Glutamatergic neuron (in vitro differentiated cells): ENCODE data around the gene TEX29. TPM values are rescaled to one million over a fixed set of nuclear protein-coding genes. Genes with fewer than 3 reads are reported as not detected.

Experiments
- DNase-seq: peaks from one replicate; pipeline ENCODE4 v3.0.0; 2022
- H3K27ac Mint-ChIP-seq: one replicate; pipeline ENCODE4 v1.8.0; 2020; ENCODE audit warnings: mild to moderate bottlenecking, mixed read lengths, inconsistent platforms; ENCODE audit not compliant: unreplicated experiment
- H3K27me3 Mint-ChIP-seq: one replicate; pipeline ENCODE4 v1.8.0; 2020; ENCODE audit warnings: mild to moderate bottlenecking, moderate library complexity, mixed read lengths, inconsistent platforms; ENCODE audit not compliant: unreplicated experiment
- H3K36me3 Mint-ChIP-seq: one replicate; pipeline ENCODE4 v1.8.0; 2020; ENCODE audit warnings: mild to moderate bottlenecking, mixed read lengths, inconsistent platforms; ENCODE audit not compliant: unreplicated experiment
- H3K4me1 Mint-ChIP-seq: one replicate; pipeline ENCODE4 v1.8.0; 2020; ENCODE audit warnings: mild to moderate bottlenecking, low read depth, mixed read lengths, inconsistent platforms; ENCODE audit not compliant: unreplicated experiment
- H3K4me3 Mint-ChIP-seq: one replicate; pipeline ENCODE4 v1.8.0; 2020; ENCODE audit warnings: mild to moderate bottlenecking, mixed read lengths, inconsistent platforms; ENCODE audit not compliant: unreplicated experiment
- H3K9me3 Mint-ChIP-seq: one replicate; pipeline ENCODE4 v1.8.0; 2020; ENCODE audit warnings: mild to moderate bottlenecking, moderate library complexity, mixed read lengths, inconsistent platforms; ENCODE audit not compliant: unreplicated experiment
- CTCF ChIP-seq: fragments of 200-600 bp; sonication (generic); IDR thresholded peaks from one replicate; pipeline ENCODE4 v1.5.0; 2021; ENCODE audit not compliant: partially characterized antibody, unreplicated experiment
- total RNA-seq: library from RNA; stranded (reverse); fragmentation: NEBNext Ultra II Directional; extraction: Animal tissue kit (Norgen Biotek cat#: 25700); gene quantifications from one replicate; pipeline ENCODE4 v1.2.1, GENCODE V29; 2021; ENCODE audit not compliant: unreplicated experiment

TEX29 gene
- total RNA-seq, 1 donor from 2014 or later, result 0.64 TPM

- Mint-ChIP-seq H3K27ac (no peak overlapping the region), H3K4me3 (no peak overlapping the region), H3K9me3 (peaks cover 11% of the 10 kb centered on the region), H3K27me3 (peaks cover 6% of the 10 kb centered on the region), H3K36me3 (peaks cover 35% of the 10 kb centered on the region), H3K4me1 (no peaks in the 10 kb centered on the region)
- no peak for DNase-seq
- no peak for TF ChIP-seq CTCF
Measured at GRCh38 chr13:111304041-111304544, 16.3 kb upstream of the TEX29 start.

- Mint-ChIP-seq H3K4me1 (no peaks in the 10 kb centered on the region), H3K4me3 (no peak overlapping the region), H3K9me3 (peaks cover 12% of the 10 kb centered on the region), H3K27ac (peak overlapping the region; percentile 77), H3K36me3 (peaks cover 41% of the 10 kb centered on the region), H3K27me3 (peaks cover 6% of the 10 kb centered on the region)
- TF ChIP-seq CTCF, result no peak
- DNase-seq, result no peak
Measured at GRCh38 chr13:111304603-111305289, 15.7 kb upstream of the TEX29 start.

GRCh38 chr13:111312944-111313590, 7.4 kb upstream of the TEX29 start:
- H3K36me3 Mint-ChIP-seq, result peaks cover 46% of the 10 kb centered on the region
- H3K27me3 Mint-ChIP-seq, result peaks cover 4% of the 10 kb centered on the region
- H3K27ac Mint-ChIP-seq, result no peak overlapping the region
- H3K9me3 Mint-ChIP-seq, result peaks cover 19% of the 10 kb centered on the region
- H3K4me3 Mint-ChIP-seq, result no peak overlapping the region
- H3K4me1 Mint-ChIP-seq, result no peaks in the 10 kb centered on the region
- TF ChIP-seq CTCF, result no peak
- DNase-seq, result no peak

GRCh38 chr13:111313911-111314425, 6.5 kb upstream of the TEX29 start:
- Mint-ChIP-seq H3K27me3 (peaks cover 8% of the 10 kb centered on the region), H3K27ac (peak overlapping the region; percentile 48), H3K36me3 (peaks cover 37% of the 10 kb centered on the region), H3K9me3 (peaks cover 21% of the 10 kb centered on the region), H3K4me1 (no peaks in the 10 kb centered on the region), H3K4me3 (no peak overlapping the region)
- TF ChIP-seq CTCF, result no peak
- DNase-seq, result no peak

- Mint-ChIP-seq H3K9me3 (peaks cover 19% of the 10 kb centered on the region), H3K27me3 (peaks cover 8% of the 10 kb centered on the region), H3K27ac (no peak overlapping the region), H3K36me3 (peaks cover 29% of the 10 kb centered on the region), H3K4me3 (no peak overlapping the region), H3K4me1 (no peaks in the 10 kb centered on the region)
- no peak for TF ChIP-seq CTCF
- no peak for DNase-seq
Measured at GRCh38 chr13:111314852-111315251, 5.6 kb upstream of the TEX29 start.
